Panc1 (cell line): ENCODE measurements around the gene PRCC. TPM values are rescaled to one million over a fixed set of nuclear protein-coding genes. Genes with fewer than 3 reads are reported as not detected.

Source experiments
- ATAC-seq: fragments of 200-7000 bp; cut with Tn5 transposase; 2 replicates; pipeline ENCODE4 v1.9.1; 2020; ENCODE audit warnings: mild to moderate bottlenecking, moderate library complexity
- BruUV-seq: library from RNA; stranded (reverse); fragments of 400-500 nt; replicated peaks from 2 replicates; lab custom pipeline; 2021; lab: Mats Ljungman, UMichigan
- CTCF ChIA-PET: fragments of 300-600 bp; sonication (Branson Sonifier 250); formaldehyde crosslinking; loops from one replicate; lab custom pipeline; 2022; ENCODE audit warnings: antibody characterized with exemption; lab: Charles Lee
- POLR2A ChIA-PET: fragments of 300-600 bp; sonication (Branson Sonifier 250); formaldehyde crosslinking; loops from one replicate; lab custom pipeline; 2022; ENCODE audit warnings: antibody characterized with exemption; lab: Charles Lee
- DNase-seq: peaks from one replicate; pipeline ENCODE4 v3.0.0-alpha.2; 2010; ENCODE audit warnings: low read depth, low spot score
- H3K27ac ChIP-seq: 2 replicates; pipeline ENCODE4 v1.5.1; 2011; ENCODE audit warnings: mild to moderate bottlenecking, low read length, inconsistent platforms
- H3K27me3 ChIP-seq: fragments of 200-500 bp; sonication (Bioruptor generic); 2 replicates; pipeline ENCODE4 v1.6.0; 2014; ENCODE audit warnings: low read length, inconsistent platforms; ENCODE audit not compliant: control insufficient read depth, insufficient read depth
- H3K36me3 ChIP-seq: fragments of 200-500 bp; sonication (Bioruptor generic); 2 replicates; pipeline ENCODE4 v1.5.1; 2014; ENCODE audit warnings: inconsistent platforms, mild to moderate bottlenecking, low read length, moderate library complexity; ENCODE audit not compliant: control insufficient read depth, insufficient read depth
- H3K4me1 ChIP-seq: 2 replicates; pipeline ENCODE4 v1.5.1; 2011; ENCODE audit warnings: inconsistent platforms, mild to moderate bottlenecking, low read length, moderate library complexity; ENCODE audit not compliant: control insufficient read depth, insufficient read depth
- H3K4me3 ChIP-seq, 2 experiments: 2 replicates each; pipeline ENCODE4 v1.5.1; 2011 to 2012; ENCODE audit warnings: low read depth in 2 of 2, low read length in 2 of 2, mild to moderate bottlenecking in 2 of 2, inconsistent platforms in 1 of 2, moderate library complexity in 1 of 2
- H3K9me3 ChIP-seq: fragments of 200-500 bp; sonication (Bioruptor generic); 2 replicates; pipeline ENCODE4 v1.5.1; 2014; ENCODE audit warnings: low read depth, mild to moderate bottlenecking, inconsistent platforms, low read length, moderate library complexity; ENCODE audit not compliant: control insufficient read depth, insufficient read depth
- CTCF ChIP-seq: fragments of 450-650 bp; IDR thresholded peaks from 2 replicates; pipeline ENCODE4 v1.5.1; 2017; ENCODE audit warnings: mild to moderate bottlenecking
- POLR2AphosphoS5 ChIP-seq: IDR thresholded peaks from 2 replicates; pipeline ENCODE4 v1.6.1; 2012; ENCODE audit warnings: mild to moderate bottlenecking, low read depth, low read length, moderate library complexity
- REST ChIP-seq, 2 experiments: IDR thresholded peaks; 2 replicates each; pipeline ENCODE4 v1.6.1; 2011 to 2012; ENCODE audit warnings: low read depth in 2 of 2, control low read depth in 1 of 2, low read length in 1 of 2, mild to moderate bottlenecking in 1 of 2, moderate library complexity in 1 of 2; ENCODE audit not compliant: insufficient read depth in 1 of 2
- SIN3A ChIP-seq: IDR thresholded peaks from 2 replicates; pipeline ENCODE4 v1.6.1; 2012; ENCODE audit warnings: low read depth, mild to moderate bottlenecking, low read length, moderate library complexity, borderline replicate concordance; ENCODE audit not compliant: insufficient read depth
- TCF7L2 ChIP-seq: IDR thresholded peaks from 2 replicates; pipeline ENCODE4 v1.6.1; 2011; ENCODE audit warnings: mild to moderate bottlenecking, low read depth, low read length, inconsistent platforms
- in situ Hi-C: cut with HindIII; loops from 2 replicates; pipeline ENCODE4 v1.10.0; 2016; ENCODE audit warnings: low sequenced_read_pairs, low pct_unique_long_range_greater_than_20kb
- intact Hi-C: fragments of 100-400 bp; cut with micrococcal nuclease; formaldehyde crosslinking; loops from one replicate; pipeline ENCODE4 v1.10.0; 2022; ENCODE audit not compliant: unreplicated experiment
- total RNA-seq: library from RNA; stranded (reverse); gene quantifications from one replicate; pipeline ENCODE4 v1.2.1, GENCODE V29; 2021; ENCODE audit not compliant: unreplicated experiment

The PRCC gene
- total RNA-seq, 1 experiment from 2014 or later, result 78.5 TPM

- Histone ChIP-seq H3K36me3 (peaks cover 13% of the 10 kb centered on the region), H3K27me3 (no peaks in the 10 kb centered on the region), H3K4me1 (peaks cover 22% of the 10 kb centered on the region), H3K9me3 (no peaks in the 10 kb centered on the region), H3K4me3 (no peak overlapping the region), H3K27ac (no peak overlapping the region)
- in situ Hi-C loops, result no loop called here
- ChIA-PET CTCF (no interaction called here), POLR2A (no interaction called here)
- ATAC-seq (no peak), DNase-seq (no peak)
- intact Hi-C loops, result no loop called here
- no peak for TF ChIP-seq REST (IDR thresholded peaks at IDR 0.05; ENCODE audit: insufficient read depth in 1 of 2, low read depth in 2 of 2, low read length in 1 of 2)
- TF ChIP-seq POLR2AphosphoS5, result no peak
- TF ChIP-seq CTCF, result no peak
- no peak for TF ChIP-seq SIN3A
- TF ChIP-seq TCF7L2, result no peak
- no TSS peak for BruUV-seq
Observed at GRCh38 chr1:156738407-156738806, 28.9 kb upstream of the PRCC start.

- H3K4me3 ChIP-seq, result no peak overlapping the region
- no peak overlapping the region for H3K27ac ChIP-seq
- in situ Hi-C loops (no loop called here), intact Hi-C loops (no loop called here)
- no peak for ATAC-seq
- no peak for TF ChIP-seq SIN3A
- no peak for TF ChIP-seq REST (IDR thresholded peaks at IDR 0.05; ENCODE audit: insufficient read depth in 1 of 2, low read depth in 2 of 2, low read length in 1 of 2)
- TF ChIP-seq TCF7L2, result no peak
- no peak for TF ChIP-seq POLR2AphosphoS5
- no peak for TF ChIP-seq CTCF
- no peaks in the 10 kb centered on the region for H3K27me3 ChIP-seq
- ChIA-PET POLR2A (no interaction called here), CTCF (no interaction called here)
- peaks cover 18% of the 10 kb centered on the region for H3K36me3 ChIP-seq
- H3K9me3 ChIP-seq, result no peaks in the 10 kb centered on the region
- no TSS peak for BruUV-seq
- H3K4me1 ChIP-seq, result peaks cover 22% of the 10 kb centered on the region
- DNase-seq, result no peak
Observed at GRCh38 chr1:156738916-156739315, 28.4 kb upstream of the PRCC start.
